HepG2 (cell line): Measurements from ENCODE around the gene IGFLR1. TPM values are rescaled to one million over a fixed set of nuclear protein-coding genes. Genes with fewer than 3 reads are reported as not detected.

ENCODE experiments used
- BRCA1 ChIP-seq: sonication (generic); formaldehyde crosslinking; IDR thresholded peaks from 2 replicates; pipeline ENCODE4 v1.4.0; 2020; ENCODE audit warnings: missing genetic modification reagents
- DNMT1 ChIP-seq: sonication (generic); formaldehyde crosslinking; IDR thresholded peaks from 2 replicates; pipeline ENCODE4 v1.5.1; 2020; ENCODE audit warnings: mild to moderate bottlenecking, missing genetic modification reagents
- FIP1L1 ChIP-seq: fragments of 200-400 bp; formaldehyde crosslinking; IDR thresholded peaks from 2 replicates; pipeline ENCODE4 v1.6.1; 2018; ENCODE audit warnings: low read depth, mild to moderate bottlenecking, low read length, moderate library complexity, borderline replicate concordance; ENCODE audit not compliant: insufficient read depth
- FOXC1 ChIP-seq: sonication (generic); formaldehyde crosslinking; IDR thresholded peaks from 2 replicates; pipeline ENCODE4 v1.8.0; 2022; ENCODE audit warnings: mild to moderate bottlenecking, missing genetic modification reagents, borderline replicate concordance
- HDAC2 ChIP-seq: sonication (generic); formaldehyde crosslinking; IDR thresholded peaks from 2 replicates; pipeline ENCODE4 v1.4.0; 2020; ENCODE audit warnings: missing genetic modification reagents
- HOXA3 ChIP-seq: sonication (generic); formaldehyde crosslinking; IDR thresholded peaks from 2 replicates; pipeline ENCODE4 v1.5.0; 2020; ENCODE audit warnings: missing genetic modification reagents
- KLF11 ChIP-seq: IDR thresholded peaks from 2 replicates; pipeline ENCODE4 v1.6.1; 2016; ENCODE audit warnings: missing compliant biosample characterization
- KMT2B ChIP-seq: IDR thresholded peaks from 2 replicates; pipeline ENCODE4 v1.6.1; 2016; ENCODE audit warnings: missing genetic modification reagents, missing compliant biosample characterization
- MEF2D ChIP-seq: sonication (generic); formaldehyde crosslinking; IDR thresholded peaks from 2 replicates; pipeline ENCODE4 v1.5.1; 2020; ENCODE audit warnings: mild to moderate bottlenecking, missing genetic modification reagents
- MYNN ChIP-seq: sonication (generic); formaldehyde crosslinking; IDR thresholded peaks from 2 replicates; pipeline ENCODE4 v1.4.0; 2020; ENCODE audit warnings: mild to moderate bottlenecking, low read depth, missing genetic modification reagents
- NR3C1 ChIP-seq: sonication (generic); formaldehyde crosslinking; IDR thresholded peaks from 2 replicates; pipeline ENCODE4 v1.4.0; 2020; ENCODE audit warnings: missing genetic modification reagents
- TCF7L2 ChIP-seq: IDR thresholded peaks from 2 replicates; pipeline ENCODE4 v1.6.1; 2011; ENCODE audit warnings: mild to moderate bottlenecking, low read depth, low read length, moderate library complexity
- TRIM22 ChIP-seq: fragments of 450-650 bp; IDR thresholded peaks from 2 replicates; pipeline ENCODE4 v1.6.1; 2017
- YEATS2 ChIP-seq: sonication (generic); formaldehyde crosslinking; IDR thresholded peaks from 2 replicates; pipeline ENCODE4 v1.4.0; 2020; ENCODE audit warnings: missing genetic modification reagents, borderline replicate concordance
- ZBTB42 ChIP-seq: sonication (generic); formaldehyde crosslinking; IDR thresholded peaks from 2 replicates; pipeline ENCODE4 v1.5.0; 2020; ENCODE audit warnings: mild to moderate bottlenecking, missing genetic modification reagents
- ZFAT ChIP-seq: sonication (generic); formaldehyde crosslinking; conservative IDR thresholded peaks from 2 replicates; pipeline ENCODE4 v1.8.1; 2023; ENCODE audit warnings: missing genetic modification reagents, inconsistent platforms
- ZFP36L2 ChIP-seq: sonication (generic); formaldehyde crosslinking; IDR thresholded peaks from 2 replicates; pipeline ENCODE4 v1.4.0; 2020; ENCODE audit warnings: missing genetic modification reagents
- ZNF224 ChIP-seq: sonication (generic); formaldehyde crosslinking; IDR thresholded peaks from 2 replicates; pipeline ENCODE4 v1.5.0; 2020; ENCODE audit warnings: mild to moderate bottlenecking, missing genetic modification reagents
- ZNF230 ChIP-seq: sonication (generic); formaldehyde crosslinking; IDR thresholded peaks from 2 replicates; pipeline ENCODE4 v1.4.0; 2020; ENCODE audit warnings: mild to moderate bottlenecking, missing genetic modification reagents
- ZNF253 ChIP-seq: sonication (generic); formaldehyde crosslinking; IDR thresholded peaks from 2 replicates; pipeline ENCODE4 v1.8.0; 2022; ENCODE audit warnings: mild to moderate bottlenecking, missing genetic modification reagents, borderline replicate concordance
- ZNF292 ChIP-seq: sonication (generic); formaldehyde crosslinking; IDR thresholded peaks from 2 replicates; pipeline ENCODE4 v1.8.1; 2022; ENCODE audit warnings: mild to moderate bottlenecking, low read depth, missing genetic modification reagents, borderline replicate concordance
- ZNF329 ChIP-seq: sonication (generic); formaldehyde crosslinking; IDR thresholded peaks from 2 replicates; pipeline ENCODE4 v1.9.0; 2021; ENCODE audit warnings: low read depth, mild to moderate bottlenecking, missing genetic modification reagents
- ZNF44 ChIP-seq: sonication (generic); formaldehyde crosslinking; IDR thresholded peaks from 2 replicates; pipeline ENCODE4 v1.5.1; 2020; ENCODE audit warnings: mild to moderate bottlenecking, missing genetic modification reagents
- ZNF703 ChIP-seq: sonication (generic); formaldehyde crosslinking; IDR thresholded peaks from 2 replicates; pipeline ENCODE4 v1.5.1; 2020; ENCODE audit warnings: missing genetic modification reagents, mild to moderate bottlenecking, moderate library complexity, borderline replicate concordance
- ZNF782 ChIP-seq: sonication (generic); formaldehyde crosslinking; IDR thresholded peaks from 2 replicates; pipeline ENCODE4 v1.4.0; 2020; ENCODE audit warnings: missing genetic modification reagents, mild to moderate bottlenecking, borderline replicate concordance
- ZSCAN30 ChIP-seq: sonication (generic); formaldehyde crosslinking; IDR thresholded peaks from 2 replicates; pipeline ENCODE4 v1.5.0; 2020; ENCODE audit warnings: mild to moderate bottlenecking, missing genetic modification reagents
- polyA plus RNA-seq, 8 experiments: library from polyadenylated mRNA; depleted of rRNA in 3 of 8; stranded (reverse) in 7 of 8; unstranded in 1 of 8; fragments of >200 nt; fragmentation: Illumina TruSeq in 4 of 8; extraction: Trizol in 4 of 8; gene quantifications; 2 replicates each; pipeline versions ENCODE4 v1.2.1 to v1.2.3, GENCODE V29; 2011 to 2016; ENCODE audit warnings: low read depth in 4 of 8, missing spikeins in 1 of 8, mixed read lengths in 1 of 8; ENCODE audit not compliant: insufficient read depth in 1 of 8
- total RNA-seq, 5 experiments: library from RNA; depleted of rRNA; stranded (reverse); fragments of >200 nt; fragmentation: Illumina TruSeq; extraction: Trizol; gene quantifications; 2 replicates each; pipeline ENCODE4 v1.2.3, GENCODE V29; 2016; ENCODE audit warnings: low read depth in 1 of 5
- TF ChIP-seq, protein P1 (sequence below): sonication (generic); formaldehyde crosslinking; IDR thresholded peaks from 2 replicates; pipeline ENCODE4 v1.4.0; 2020; ENCODE audit warnings: missing genetic modification reagents
- TF ChIP-seq, protein P2 (sequence below): sonication (generic); formaldehyde crosslinking; IDR thresholded peaks from 2 replicates; pipeline ENCODE4 v1.8.0; 2022; ENCODE audit warnings: mild to moderate bottlenecking, missing genetic modification reagents; ENCODE audit not compliant: insufficient replicate concordance

The IGFLR1 gene
- total and polyA plus RNA-seq, 2 of the 13 experiments (the other 11 are each of a cell fraction or from before 2014, with no cell fraction given) = 5.4 to 8.9 TPM

GRCh38 chr19:35715981-35716800 lies 26.1 kb downstream of the IGFLR1 start (continued):
- TF ChIP-seq TRIM22 (no peak), KMT2B (CRISPR knock-in tag) (0 out of 2 replicates have a peak, but pooled peaks have one; percentile 14), ZFP36L2 (CRISPR knock-in tag) (no peak), ZNF44 (CRISPR knock-in tag) (no peak), DNMT1 (no peak), KLF11 (0 out of 2 replicates have a peak, but pooled peaks have one; percentile 23), ZSCAN30 (CRISPR knock-in tag) (no peak), BRCA1 (CRISPR knock-in tag) (no peak), ZNF782 (no peak), FOXC1 (CRISPR knock-in tag) (no peak; the same call in none of the 2 replicates), MYNN (CRISPR knock-in tag) (no peak; the same call in 1 of the 2 replicates), ZNF329 (CRISPR knock-in tag) (0 out of 2 replicates have a peak, but pooled peaks have one; percentile 50), ZNF703 (CRISPR knock-in tag) (no peak), NR3C1 (CRISPR knock-in tag) (no peak), MEF2D (CRISPR knock-in tag) (peak; percentile 64), HDAC2 (peak; percentile 53), HOXA3 (CRISPR knock-in tag) (no peak), ZNF224 (no peak), TCF7L2 (no peak), ZNF292 (CRISPR knock-in tag) (no peak; the same call in 1 of the 2 replicates), ZNF230 (CRISPR knock-in tag) (peak; percentile 37; the same call in 1 of the 2 replicates), FIP1L1 (no peak), YEATS2 (CRISPR knock-in tag) (no peak), ZBTB42 (CRISPR knock-in tag) (no peak; the same call in 1 of the 2 replicates), ZNF253 (CRISPR knock-in tag) (no peak), ZFAT (CRISPR knock-in tag) (no peak)
- TF ChIP-seq, protein P1, sequence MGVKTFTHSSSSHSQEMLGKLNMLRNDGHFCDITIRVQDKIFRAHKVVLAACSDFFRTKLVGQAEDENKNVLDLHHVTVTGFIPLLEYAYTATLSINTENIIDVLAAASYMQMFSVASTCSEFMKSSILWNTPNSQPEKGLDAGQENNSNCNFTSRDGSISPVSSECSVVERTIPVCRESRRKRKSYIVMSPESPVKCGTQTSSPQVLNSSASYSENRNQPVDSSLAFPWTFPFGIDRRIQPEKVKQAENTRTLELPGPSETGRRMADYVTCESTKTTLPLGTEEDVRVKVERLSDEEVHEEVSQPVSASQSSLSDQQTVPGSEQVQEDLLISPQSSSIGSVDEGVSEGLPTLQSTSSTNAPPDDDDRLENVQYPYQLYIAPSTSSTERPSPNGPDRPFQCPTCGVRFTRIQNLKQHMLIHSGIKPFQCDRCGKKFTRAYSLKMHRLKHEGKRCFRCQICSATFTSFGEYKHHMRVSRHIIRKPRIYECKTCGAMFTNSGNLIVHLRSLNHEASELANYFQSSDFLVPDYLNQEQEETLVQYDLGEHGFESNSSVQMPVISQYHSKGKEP (CRISPR knock-in tag) = no peak
- TF ChIP-seq, protein P2, sequence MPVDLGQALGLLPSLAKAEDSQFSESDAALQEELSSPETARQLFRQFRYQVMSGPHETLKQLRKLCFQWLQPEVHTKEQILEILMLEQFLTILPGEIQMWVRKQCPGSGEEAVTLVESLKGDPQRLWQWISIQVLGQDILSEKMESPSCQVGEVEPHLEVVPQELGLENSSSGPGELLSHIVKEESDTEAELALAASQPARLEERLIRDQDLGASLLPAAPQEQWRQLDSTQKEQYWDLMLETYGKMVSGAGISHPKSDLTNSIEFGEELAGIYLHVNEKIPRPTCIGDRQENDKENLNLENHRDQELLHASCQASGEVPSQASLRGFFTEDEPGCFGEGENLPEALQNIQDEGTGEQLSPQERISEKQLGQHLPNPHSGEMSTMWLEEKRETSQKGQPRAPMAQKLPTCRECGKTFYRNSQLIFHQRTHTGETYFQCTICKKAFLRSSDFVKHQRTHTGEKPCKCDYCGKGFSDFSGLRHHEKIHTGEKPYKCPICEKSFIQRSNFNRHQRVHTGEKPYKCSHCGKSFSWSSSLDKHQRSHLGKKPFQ (CRISPR knock-in tag) = no peak
